ENCODE data around the gene HMX3.
"Not testable (repeated sequence)": the region's sequence is repeated elsewhere in the genome, so short reads cannot be mapped to it uniquely, and the experiment has no call there.

HMX3 gene

DNA sequence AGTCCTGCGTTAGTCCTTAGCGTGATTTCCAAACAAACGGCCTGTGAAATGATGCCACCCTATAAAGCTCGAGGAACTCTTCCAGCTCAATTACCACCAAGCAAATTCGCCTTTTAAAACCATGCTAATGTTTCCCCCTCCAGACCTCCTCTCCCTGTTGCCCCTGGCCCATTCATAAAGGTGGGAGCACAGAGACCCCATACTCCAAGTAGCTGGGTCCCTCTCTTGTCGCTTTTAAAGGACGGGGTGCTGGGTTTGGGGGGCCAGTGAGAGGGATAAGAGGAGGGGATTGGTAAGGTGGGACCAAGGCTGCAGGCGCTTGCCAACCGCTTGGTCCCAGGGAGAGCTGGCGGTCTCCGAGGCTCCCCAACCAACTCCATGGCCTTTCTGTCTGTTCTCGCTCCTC is 13.4 kb downstream of the HMX3 start:
- no peak for DNase-seq

DNA sequence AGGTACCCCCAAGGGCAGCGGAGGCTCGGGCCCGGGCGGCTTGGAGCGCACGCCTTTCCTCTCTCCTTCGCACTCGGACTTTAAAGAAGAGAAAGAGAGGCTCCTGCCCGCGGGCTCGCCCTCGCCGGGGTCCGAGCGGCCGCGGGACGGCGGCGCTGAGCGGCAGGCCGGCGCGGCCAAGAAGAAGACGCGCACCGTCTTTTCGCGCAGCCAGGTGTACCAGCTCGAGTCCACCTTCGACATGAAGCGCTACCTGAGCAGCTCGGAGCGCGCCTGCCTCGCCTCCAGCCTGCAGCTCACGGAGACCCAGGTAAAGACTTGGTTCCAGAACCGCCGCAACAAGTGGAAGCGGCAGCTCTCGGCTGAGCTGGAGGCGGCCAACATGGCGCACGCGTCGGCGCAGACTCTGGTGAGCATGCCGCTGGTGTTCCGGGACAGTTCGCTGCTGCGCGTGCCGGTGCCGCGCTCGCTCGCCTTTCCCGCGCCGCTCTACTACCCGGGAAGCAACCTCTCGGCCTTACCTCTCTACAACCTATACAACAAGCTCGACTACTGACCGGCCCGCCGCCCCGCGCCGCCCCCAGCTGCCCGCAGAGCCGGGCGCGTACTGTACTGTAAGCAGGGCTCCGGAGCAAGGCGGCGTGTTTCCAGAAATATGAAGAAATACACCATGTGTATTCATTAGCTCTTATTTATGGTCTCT is 13.9 kb downstream of the HMX3 start:
- peak; percentile 46 for DNase-seq

DNA sequence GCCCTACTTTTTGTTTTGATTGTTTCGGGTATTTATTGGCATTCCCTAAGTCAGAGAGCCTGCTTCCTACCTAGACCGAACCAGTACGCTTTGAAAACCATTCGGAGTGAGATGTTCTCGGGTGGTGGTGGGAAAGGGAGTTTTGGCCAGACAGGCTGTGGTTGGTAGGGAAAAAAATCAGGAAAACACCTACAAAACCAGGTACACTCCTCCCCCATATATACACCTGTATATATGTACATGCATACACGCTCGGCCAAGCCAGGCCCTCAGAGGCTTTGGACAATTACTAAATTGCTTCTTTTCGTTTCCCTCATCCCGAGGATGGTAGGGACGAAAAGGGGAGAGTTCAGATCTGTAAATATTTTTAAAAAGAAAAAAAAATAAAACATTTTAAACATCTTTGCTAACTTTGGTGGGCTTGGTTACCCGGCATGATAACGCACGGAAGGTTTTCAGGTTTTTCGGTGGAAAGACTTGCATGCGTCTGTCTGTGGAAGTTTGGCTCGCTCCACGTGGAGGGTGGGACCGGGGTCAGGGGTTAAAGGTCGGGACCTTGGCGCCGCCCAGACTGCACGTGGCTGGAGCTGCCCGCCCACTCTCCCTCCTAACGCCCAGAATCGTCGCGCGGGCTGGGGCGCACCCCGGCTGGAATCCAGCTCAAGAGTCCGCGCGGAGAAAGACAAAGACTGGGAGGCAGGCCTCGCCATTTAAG is 14.7 kb downstream of the HMX3 start:
- DNase-seq, result peak; percentile 42

DNA sequence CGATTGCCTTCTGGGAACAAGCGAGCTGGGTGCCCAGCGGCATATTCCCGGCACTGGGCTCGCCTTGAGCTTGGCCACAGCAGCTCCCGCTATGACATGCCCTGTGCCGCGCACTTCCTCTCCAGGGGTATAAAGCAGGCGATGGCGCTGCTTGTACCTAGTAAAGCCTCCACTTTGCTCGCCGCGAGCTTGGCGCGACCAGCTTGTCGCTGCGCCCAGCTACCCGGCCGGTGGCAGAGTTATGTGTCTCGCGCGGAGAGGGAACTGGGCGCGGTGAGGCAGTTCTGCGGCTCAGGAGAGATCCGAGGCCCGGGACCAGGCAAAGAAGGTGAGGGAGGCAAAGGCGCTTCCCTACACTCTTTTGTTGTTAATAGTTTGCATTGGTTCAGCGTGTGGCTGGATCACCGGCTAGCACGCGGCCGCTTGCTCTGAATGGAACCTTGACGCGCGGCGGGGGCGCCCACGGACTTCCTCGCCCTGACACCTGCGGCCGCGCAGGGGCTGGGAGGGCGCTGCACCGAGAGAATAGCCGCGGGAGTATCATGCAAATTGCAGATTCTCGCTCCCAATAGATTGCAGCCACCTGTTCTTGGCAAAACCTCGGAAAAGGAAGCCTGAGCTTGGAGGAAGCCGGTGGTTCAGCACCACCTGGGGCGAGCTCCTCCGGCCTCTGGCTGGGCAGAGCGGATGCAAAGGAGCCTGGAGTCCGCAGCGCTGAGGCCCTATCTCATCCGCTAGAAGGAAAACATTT is 15.4 kb downstream of the HMX3 start:
- peak; percentile 52 for DNase-seq

DNA sequence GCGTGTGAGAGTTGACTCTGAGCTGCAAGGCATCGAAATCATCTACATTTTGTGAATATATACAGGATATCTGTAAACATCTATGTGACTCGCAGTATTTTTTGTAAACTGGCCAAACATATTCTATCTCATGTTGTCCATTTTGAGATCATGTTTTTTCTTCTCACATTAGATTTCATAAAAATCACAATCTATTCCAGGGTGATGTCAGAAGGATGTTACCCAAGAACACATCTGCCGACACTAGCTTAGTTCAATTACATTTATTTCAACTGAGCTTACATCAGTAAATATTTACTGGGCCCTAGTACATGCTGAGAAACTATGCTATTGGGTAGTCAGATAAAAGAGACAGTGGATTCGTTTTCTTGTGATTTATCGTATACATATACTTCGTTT is 16.0 kb downstream of the HMX3 start:
- DNase-seq, result no peak

DNA sequence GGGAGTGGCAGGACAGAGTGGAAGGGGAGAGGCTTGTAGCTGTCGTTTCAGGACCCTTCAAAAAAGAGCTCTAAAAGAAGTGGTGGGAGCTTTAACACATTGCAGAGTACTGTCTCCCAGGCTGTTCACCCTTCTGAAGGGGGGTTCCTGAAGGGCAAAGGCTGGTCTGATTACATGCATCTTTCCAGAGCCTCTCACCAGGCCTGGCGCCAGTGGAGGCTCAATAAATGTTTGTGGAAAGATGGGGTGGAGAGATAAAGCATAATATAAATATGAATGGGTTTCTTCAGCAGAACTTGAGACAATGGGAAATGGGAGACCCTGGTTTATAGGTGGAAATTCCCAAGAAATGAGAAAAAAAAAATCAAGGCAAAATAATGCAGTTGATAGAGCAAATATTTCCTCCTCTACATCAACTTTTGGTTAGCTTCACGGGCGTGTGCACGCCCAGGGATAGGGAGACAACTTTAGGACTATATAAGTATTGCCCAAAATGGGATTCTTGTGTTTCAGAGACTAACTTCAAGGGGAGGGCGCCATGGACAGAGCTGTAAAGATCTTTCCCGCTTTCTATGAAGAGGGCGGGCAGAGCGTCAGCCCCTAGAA is 17.8 kb downstream of the HMX3 start:
- no peak for DNase-seq

DNA sequence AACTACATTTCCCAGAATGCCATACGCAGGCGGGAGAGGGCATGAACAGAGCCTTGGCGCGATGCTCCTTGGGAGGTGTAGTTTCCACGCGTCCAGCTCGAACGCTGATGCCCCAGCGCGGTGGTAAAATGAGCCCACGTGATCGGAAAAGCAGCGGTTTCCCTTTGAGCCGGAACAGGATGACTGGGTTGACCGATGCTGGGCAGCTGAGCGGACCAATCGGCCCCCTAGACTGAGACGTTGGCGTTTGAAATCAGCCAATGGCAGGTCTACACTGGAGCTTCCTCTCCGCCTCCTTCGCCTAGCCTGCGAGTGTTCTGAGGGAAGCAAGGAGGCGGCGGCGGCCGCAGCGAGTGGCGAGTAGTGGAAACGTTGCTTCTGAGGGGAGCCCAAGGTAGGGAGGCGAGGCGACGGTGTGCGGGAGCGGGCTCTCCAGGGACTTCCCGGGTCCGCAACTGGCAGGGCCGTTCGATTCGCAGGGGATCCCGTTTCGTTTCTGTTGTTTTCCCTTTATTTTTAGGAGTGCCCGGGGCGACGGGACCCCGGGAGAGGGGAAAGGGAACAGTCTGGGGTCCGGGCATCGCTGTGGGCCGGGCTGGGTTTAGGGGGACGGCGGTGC is 18.4 kb downstream of the HMX3 start, which contains the start of gene BUB3:
Gene BUB3, plus strand, starts transcription at position 311 of the 619 bp plus-strand sequence. CDS start 516 bp downstream, outside the sequence.
- peak; percentile 99 for DNase-seq

DNA sequence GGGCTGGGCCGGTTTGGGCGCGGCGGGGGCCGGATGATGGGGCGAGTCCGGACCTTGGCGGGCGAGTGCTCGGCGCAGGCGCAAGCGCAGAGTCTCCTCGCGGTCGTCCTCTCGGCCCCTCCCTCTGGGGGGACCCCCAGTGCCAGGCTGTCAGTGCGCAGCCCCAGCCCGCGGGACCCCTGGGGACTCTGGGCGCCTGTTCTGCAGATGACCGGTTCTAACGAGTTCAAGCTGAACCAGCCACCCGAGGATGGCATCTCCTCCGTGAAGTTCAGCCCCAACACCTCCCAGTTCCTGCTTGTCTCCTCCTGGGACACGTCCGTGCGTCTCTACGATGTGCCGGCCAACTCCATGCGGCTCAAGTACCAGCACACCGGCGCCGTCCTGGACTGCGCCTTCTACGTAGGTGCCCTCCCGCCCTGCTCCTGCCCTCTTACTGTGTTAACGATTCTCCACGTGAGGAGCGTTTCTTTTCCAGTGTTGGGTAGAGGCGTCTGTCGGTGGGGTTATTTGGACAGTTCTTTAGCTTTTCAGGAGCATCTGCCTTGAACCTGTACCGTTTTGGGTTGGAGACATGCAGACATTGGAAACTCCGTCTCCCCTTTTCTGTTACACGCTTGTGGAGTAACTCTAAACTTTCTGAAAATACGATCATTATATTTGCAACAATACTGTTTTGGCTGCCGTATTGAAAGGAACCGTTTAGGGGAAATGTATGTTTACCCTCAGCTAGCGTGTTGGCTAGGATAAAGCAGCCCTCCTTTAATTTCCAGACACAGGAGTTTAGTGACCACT is 19.1 kb downstream of the HMX3 start:
- DNase-seq, result peak; percentile 77

DNA sequence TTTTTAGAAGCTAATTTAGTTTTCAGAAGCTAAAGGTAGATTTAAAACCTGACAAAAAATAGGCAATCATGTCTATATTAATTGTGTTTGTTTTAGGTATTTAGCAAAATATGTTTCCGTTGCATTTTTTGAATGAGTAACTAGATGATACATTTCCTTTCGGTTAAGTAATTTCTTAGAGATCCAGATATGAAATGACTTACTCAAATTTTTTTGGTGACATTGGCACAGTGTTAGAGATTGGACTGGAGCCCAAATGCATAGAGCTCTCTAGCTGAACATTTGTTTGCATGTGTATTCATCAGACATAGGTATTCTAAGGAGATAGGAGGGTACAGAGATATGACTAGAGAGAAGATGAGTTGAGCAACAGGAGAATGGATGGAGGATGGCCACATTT is 20.3 kb downstream of the HMX3 start:
- no peak for DNase-seq

DNA sequence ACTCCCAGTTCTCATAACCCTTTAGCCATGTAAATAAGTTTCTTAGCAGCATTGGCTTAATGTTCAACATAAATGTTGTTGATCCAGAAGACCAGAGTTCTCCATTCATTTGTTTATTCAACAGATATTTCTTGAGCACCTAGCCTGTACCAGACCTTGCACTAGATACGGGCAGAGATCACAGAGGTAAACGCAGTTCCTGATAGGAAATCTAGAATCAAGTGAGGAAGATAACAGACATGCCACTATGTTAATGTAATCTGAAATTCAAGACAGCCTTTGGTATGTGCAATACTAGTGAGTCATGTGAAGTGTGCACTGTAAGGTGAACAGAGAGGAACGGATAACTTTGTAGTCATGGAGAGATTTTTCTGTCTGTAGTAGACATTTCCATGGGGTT is 21.4 kb downstream of the HMX3 start:
- no peak for DNase-seq

DNA sequence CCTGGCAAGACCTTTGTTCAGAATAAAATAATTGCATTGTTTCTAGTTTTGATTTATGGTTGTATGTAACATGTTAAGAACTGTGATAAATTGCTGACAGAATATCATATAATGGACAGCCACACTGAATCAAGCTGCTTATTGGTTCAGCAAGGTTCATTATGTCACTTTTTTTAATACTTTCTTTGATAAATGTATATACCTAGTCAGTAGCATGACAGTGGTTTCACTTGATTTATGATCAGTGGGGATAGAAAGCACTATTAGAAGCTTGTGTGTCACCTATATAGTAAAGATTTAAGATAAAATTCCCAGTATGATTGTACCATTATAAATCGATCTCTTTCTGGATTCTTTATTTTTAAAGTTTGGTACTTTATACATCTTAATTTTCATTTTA is 22.9 kb downstream of the HMX3 start:
- DNase-seq, result no peak

DNA sequence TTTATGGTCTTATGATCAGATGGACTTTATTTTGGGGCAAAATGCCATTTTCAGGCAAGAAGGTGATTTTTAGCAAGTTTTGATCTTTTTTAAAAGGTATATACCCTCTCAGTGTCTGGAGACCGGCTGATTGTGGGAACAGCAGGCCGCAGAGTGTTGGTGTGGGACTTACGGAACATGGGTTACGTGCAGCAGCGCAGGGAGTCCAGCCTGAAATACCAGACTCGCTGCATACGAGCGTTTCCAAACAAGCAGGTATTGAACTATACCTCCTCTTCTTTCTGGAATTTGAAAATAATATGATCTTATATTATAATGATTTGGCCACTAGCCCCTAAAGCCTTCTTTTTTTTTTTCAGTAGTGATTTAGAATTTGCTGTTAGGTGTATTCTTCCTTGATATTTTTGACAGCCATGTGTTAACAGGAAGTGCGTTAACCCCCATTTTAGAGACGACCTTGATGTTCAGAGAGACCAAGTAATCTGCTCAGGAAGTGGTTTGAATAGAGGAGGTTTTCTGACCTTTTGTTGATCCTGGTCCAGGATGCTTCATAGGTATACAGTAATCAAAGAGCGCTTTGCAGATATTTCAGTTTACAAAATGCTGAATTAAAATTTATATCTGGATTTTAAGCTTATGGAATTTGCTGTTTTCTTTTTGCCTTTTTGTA is 24.7 kb downstream of the HMX3 start:
- peak; percentile 66 for DNase-seq

DNA sequence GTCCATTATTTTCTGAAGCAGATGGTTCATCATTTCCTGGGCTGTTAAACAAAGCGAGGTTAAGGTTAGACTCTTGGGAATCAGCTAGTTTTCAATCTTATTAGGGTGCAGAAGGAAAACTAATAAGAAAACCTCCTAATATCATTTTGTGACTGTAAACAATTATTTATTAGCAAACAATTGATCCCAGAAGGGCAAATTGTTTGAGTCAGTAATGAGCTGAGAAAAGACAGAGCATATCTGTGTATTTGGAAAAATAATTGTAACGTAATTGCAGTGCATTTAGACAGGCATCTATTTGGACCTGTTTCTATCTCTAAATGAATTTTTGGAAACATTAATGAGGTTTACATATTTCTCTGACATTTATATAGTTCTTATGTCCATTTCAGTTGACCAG is 28.5 kb downstream of the HMX3 start:
- DNase-seq, result no peak

DNA sequence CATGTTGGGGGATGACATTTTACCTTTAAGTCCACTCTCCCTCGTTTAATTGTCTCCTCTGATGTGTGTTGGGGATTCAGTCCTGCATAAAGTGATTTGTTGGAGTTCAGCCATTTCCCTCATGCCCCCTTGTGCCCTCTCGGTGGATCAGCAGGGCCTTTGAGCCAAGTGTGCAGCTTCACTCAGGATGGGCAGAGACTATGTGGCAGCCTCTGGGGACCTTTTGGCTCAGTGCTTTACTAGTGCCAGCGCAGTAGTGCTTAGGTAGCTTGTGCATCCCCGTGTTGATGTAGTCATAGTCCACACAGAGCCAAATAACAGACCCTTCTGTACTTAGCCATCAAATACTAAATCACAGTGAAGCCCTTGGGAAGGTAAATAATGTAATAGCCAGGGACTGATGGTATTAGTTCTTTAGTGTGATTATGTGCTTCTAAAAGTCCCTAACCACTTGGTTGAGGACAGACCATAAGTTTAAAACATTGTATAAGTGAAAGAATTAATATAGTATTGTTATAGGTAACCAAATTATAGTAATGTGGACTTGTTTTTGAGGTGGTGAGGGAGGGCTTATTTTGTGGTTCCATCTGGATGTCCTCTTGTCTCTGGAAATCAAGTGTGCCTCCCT is 29.8 kb downstream of the HMX3 start:
- no peak for DNase-seq

DNA sequence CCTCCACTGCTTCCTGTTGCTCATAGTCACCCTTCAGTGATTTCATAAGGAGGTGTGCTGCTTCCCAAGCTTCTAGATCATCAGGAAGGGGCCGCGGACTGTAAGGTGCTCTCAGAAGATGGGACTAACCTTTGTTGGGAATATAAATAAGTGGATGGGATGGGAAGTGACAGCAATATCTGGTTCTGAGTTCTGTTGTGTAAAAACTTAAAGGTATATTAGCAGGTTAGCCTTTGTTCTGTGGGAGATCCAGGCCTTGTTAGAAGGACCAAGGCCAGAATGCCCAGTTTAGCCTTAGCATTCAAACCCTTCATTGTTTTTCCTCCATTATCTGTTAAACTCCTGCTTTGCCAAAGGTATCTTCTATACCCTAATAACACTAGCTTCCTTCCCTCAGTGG is 30.8 kb downstream of the HMX3 start:
- no peak for DNase-seq

DNA sequence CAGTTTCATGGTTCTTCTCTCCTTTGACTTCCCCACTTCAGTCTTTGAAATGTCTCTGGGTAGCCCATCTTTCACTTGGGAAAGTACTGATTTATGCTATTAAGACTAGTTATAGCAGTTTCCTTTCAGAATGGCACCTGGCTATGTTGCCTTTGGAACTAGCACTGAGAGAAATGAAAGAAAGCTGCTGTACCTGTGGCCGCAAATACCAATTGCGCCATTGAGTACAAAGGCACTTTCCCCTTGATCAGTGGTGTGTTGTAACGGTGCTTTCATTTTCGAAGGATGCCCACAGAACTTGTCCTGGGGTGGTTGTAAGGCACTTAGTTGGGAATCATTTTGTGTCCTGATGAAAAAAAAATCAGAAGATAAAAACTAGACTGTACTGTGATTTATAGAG is 35.2 kb downstream of the HMX3 start:
- DNase-seq, result no peak

DNA sequence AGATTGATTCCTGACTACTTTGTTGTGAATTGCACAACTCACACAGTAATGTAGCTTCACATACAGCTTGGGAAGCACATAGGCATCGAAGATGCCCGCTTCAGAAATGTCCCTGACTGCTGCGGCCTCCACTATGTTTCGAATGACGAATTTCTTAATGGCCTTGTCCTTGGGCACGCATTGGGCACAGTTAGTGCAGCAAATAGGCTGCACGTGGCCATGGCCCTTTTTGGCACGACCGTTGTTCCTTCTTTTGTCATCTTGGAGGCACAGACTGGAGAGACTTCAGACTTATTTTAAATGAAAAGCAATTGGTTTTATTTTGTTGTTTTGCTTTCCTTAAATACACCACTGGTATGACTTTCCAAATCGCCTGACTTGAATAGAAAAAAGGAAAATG is 35.8 kb downstream of the HMX3 start:
- DNase-seq, result not testable (repeated sequence)

DNA sequence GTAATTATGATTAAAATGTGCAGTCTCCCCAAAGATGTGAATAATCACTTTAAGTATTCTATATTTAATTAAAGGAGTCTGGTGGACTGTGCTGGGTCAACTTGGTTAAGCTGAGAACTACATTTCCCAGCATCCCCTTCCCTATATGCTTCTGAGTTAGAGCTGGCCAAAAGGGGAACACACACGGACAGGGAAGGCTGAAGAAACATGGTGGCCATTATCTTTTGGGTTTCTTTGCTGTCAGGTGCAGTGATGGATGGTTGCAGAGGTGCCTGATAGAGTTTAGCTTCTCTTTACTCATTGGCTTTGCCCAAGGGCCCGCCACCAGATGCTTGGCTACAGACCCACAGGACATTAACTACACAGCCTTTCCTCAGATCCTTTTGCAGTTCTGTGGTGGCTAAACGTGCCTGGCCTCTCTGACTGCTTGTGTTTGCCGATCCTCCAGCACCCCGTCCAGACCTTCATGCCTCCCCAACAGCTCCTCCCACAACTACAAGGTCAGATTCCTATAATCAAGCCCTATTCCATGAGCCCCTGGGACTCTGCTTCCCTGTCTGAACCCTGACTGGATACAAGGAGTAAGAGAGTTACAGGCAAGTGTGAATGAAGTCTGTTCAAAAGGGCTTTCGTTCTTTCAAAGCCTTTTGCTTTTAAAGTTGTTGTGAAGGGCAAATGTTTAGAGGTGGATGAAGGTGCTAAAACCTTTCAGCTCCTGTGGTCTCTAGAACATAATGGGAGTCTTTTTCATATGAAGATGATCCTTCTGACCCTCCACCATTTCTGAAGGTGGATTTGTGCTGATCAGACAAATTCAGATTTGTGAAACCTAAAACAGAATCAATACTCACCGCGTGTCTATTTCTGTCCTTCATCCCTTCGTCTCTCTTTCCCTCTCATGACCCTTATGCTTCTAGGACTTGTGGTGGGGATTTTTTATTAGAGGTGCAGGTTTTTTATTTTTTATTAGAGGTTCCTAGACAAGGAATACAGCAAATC is 39.9 kb downstream of the HMX3 start:
- DNase-seq, result no peak

DNA sequence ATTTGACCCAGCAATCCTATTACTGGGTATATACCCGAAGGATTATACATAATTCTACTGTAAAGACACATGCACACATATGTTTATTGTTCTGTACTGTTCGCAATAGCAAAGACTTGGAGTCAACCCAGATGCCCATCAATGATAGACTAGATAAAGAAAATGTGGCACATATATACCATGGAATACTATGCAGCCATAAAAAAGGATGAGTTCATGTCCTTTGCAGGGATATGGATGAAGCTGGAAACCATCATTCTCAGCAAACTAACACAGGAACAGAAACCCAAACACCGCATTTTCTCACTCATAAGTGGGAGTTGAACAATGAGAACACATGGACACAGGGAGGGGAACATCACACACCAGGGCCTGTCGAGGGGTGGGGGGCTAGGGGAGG is 42.6 kb downstream of the HMX3 start:
- DNase-seq, result not testable (repeated sequence)
